Caki2 (cell line): ENCODE results near the gene RTN4RL2. TPM values are rescaled to one million over a fixed set of nuclear protein-coding genes. Genes with fewer than 3 reads are reported as not detected.

Source experiments
- DNase-seq: peaks from one replicate; pipeline ENCODE4 v3.0.0-alpha.2; 2015; ENCODE audit warnings: low read depth
- in situ Hi-C: cut with HindIII; loops from 2 replicates; pipeline ENCODE4 v1.10.0; 2016; ENCODE audit warnings: low sequenced_read_pairs, low pct_unique_long_range_greater_than_20kb, mixed read lengths
- total RNA-seq: library from RNA; depleted of rRNA; stranded (reverse); fragments of >200 nt; shearing (Covaris generic); gene quantifications from 2 replicates; pipeline ENCODE4 v1.2.3, GENCODE V29; 2014; ENCODE audit warnings: low replicate concordance; rRNA removed

The RTN4RL2 gene
- total RNA-seq, 1 experiment from 2014 or later = not detected

- no peak for DNase-seq
- in situ Hi-C loops = no loop called here
Measured at GRCh38 chr11:57508341-57509170, 48.2 kb downstream of the RTN4RL2 start.

- in situ Hi-C loops = no loop called here
- DNase-seq = no peak
Measured at GRCh38 chr11:57511741-57512430, 51.6 kb downstream of the RTN4RL2 start.

- in situ Hi-C loops = no loop called here
- DNase-seq = no peak
Measured at GRCh38 chr11:57512646-57513451, 52.5 kb downstream of the RTN4RL2 start.

- no peak for DNase-seq
- in situ Hi-C loops = no loop called here
Measured at GRCh38 chr11:57513452-57513795, 53.1 kb downstream of the RTN4RL2 start.

- DNase-seq = no peak
- in situ Hi-C loops = no loop called here
Measured at GRCh38 chr11:57513911-57514537, 53.7 kb downstream of the RTN4RL2 start.

- in situ Hi-C loops = no loop called here
- no peak for DNase-seq
Measured at GRCh38 chr11:57514538-57515331, 54.4 kb downstream of the RTN4RL2 start.

GRCh38 chr11:57515332-57516060 is 55.2 kb downstream of the RTN4RL2 start, which contains the start of gene SLC43A1:
TSS of gene SLC43A1 (minus strand) at chr11:57515702. CDS start at chr11:57514111, 1,591 bp downstream.
- in situ Hi-C loops = no loop called here
- DNase-seq = peak; percentile 9

- in situ Hi-C loops = no loop called here
Measured at GRCh38 chr11:57516061-57516443, 55.7 kb downstream of the RTN4RL2 start.

GRCh38 chr11:57521116-57521515 is 60.8 kb downstream of the RTN4RL2 start:
- DNase-seq = no peak
- in situ Hi-C loops = no loop called here

More at GRCh38 chr11:57516061-57516443, 55.7 kb downstream of the RTN4RL2 start:
- DNase-seq = no peak

- in situ Hi-C loops = no loop called here
- DNase-seq = no peak
Measured at GRCh38 chr11:57523419-57523818, 63.1 kb downstream of the RTN4RL2 start.

Other genes starting within 250 kb of the RTN4RL2 start
- not detected in 2 replicates for gene APLNR, start 223.3 kb upstream of the RTN4RL2 start, total RNA-seq
- gene TNKS1BP1, start 135.6 kb upstream of the RTN4RL2 start, total RNA-seq = 56.6 and 70.7 TPM in 2 replicates
- 85.5 and 147 TPM in 2 replicates for gene SSRP1, start 124.6 kb upstream of the RTN4RL2 start, total RNA-seq
- gene P2RX3, start 122.2 kb upstream of the RTN4RL2 start, total RNA-seq = not detected in 2 replicates
- gene PRG3, start 79.4 kb upstream of the RTN4RL2 start, total RNA-seq = not detected in 2 replicates
- gene PRG2, start 69.9 kb upstream of the RTN4RL2 start, total RNA-seq = not detected in 2 replicates
- gene SLC43A3, start 33.4 kb upstream of the RTN4RL2 start, total RNA-seq = 0.41 and 0.67 TPM in 2 replicates
- not detected in 2 replicates for gene SLC43A1, start 55.2 kb downstream of the RTN4RL2 start, total RNA-seq
- gene TIMM10, start 70.2 kb downstream of the RTN4RL2 start, total RNA-seq = 27.5 and 40.9 TPM in 2 replicates
- not detected in 2 replicates for gene SMTNL1, start 77.1 kb downstream of the RTN4RL2 start, total RNA-seq
- 30.8 and 46.5 TPM in 2 replicates for gene UBE2L6, start 107.1 kb downstream of the RTN4RL2 start, total RNA-seq
- not detected in 2 replicates for gene SERPING1, start 137.2 kb downstream of the RTN4RL2 start, total RNA-seq
- gene YPEL4, start 189.4 kb downstream of the RTN4RL2 start, total RNA-seq = 0.14 TPM in 1 of 2 replicates, not detected in the other
- gene CLP1, start 197.2 kb downstream of the RTN4RL2 start, total RNA-seq = 12.6 and 13.2 TPM in 2 replicates
- 36.9 and 50.6 TPM in 2 replicates for gene ZDHHC5, start 207.6 kb downstream of the RTN4RL2 start, total RNA-seq